Adrenal gland (tissue), 5 donors: ENCODE data around the gene MMP24OS.

Experiments
- CTCF ChIP-seq, 6 experiments: fragments of 450-650 bp in 4 of 6; fragments of 200-600 bp in 2 of 6; sonication (generic) in 1 of 6; IDR thresholded peaks; 1 replicate in 5 of 6; 2 replicates in 1 of 6; pipeline versions ENCODE4 v1.5.1 to v1.8.0; 2016 to 2021; ENCODE audit warnings: antibody characterized with exemption in 6 of 6, mild to moderate bottlenecking in 2 of 6, moderate library complexity in 1 of 6
- POLR2A ChIP-seq, 2 donors: fragments of 450-650 bp; IDR thresholded peaks; one replicate each; pipeline ENCODE4 v1.6.1; 2017; ENCODE audit warnings: antibody characterized with exemption in 2 of 2, mild to moderate bottlenecking in 2 of 2, moderate library complexity in 1 of 2
- donor health status: DM: no; HTN: no; CAD: no.

- TF ChIP-seq POLR2A (IDR thresholded peaks at IDR 0.05): no peak
- TF ChIP-seq CTCF (IDR thresholded peaks at IDR 0.05): no peak
Observed at GRCh38 chr20:35281506-35282101, 3.7 kb upstream of the MMP24OS start.
